ENCODE results near the gene SEL1L3.
"Not testable (repeated sequence)": the region's sequence is repeated elsewhere in the genome, so short reads cannot be mapped to it uniquely, and the experiment has no call there.

SEL1L3 gene

GRCh38 chr4:25862411-25863346, at the start of gene SEL1L3:
Gene SEL1L3 (minus strand): TSS chr4:25862988. CDS start chr4:25862836, 152 bp downstream.
- peak; percentile 51 for DNase-seq

GRCh38 chr4:25911356-25911755, 48.6 kb upstream of the SEL1L3 start:
- no peak for DNase-seq

GRCh38 chr4:25908491-25908901, 45.7 kb upstream of the SEL1L3 start:
- DNase-seq, result no peak

GRCh38 chr4:25906113-25906512, 43.3 kb upstream of the SEL1L3 start:
- not testable (repeated sequence) for DNase-seq

GRCh38 chr4:25905371-25905770, 42.6 kb upstream of the SEL1L3 start:
- DNase-seq, result no peak

GRCh38 chr4:25904748-25905082, 41.9 kb upstream of the SEL1L3 start:
- DNase-seq, result no peak

- no peak for DNase-seq
These were observed 41.3 kb upstream of the SEL1L3 start for GRCh38 chr4:25903900-25904747.

- no peak for DNase-seq
These were observed 38.2 kb upstream of the SEL1L3 start for GRCh38 chr4:25901030-25901430.

- DNase-seq, result no peak
These were observed 37.5 kb upstream of the SEL1L3 start for GRCh38 chr4:25900310-25900709.

- DNase-seq, result no peak
These were observed 34.2 kb upstream of the SEL1L3 start for GRCh38 chr4:25896776-25897539.

GRCh38 chr4:25892796-25893195, 30.0 kb upstream of the SEL1L3 start:
- DNase-seq, result no peak

GRCh38 chr4:25890571-25891485, 28.0 kb upstream of the SEL1L3 start:
- DNase-seq, result no peak

- no peak for DNase-seq
These were observed 27.1 kb upstream of the SEL1L3 start for GRCh38 chr4:25889589-25890503.

- no peak for DNase-seq
These were observed 26.0 kb upstream of the SEL1L3 start for GRCh38 chr4:25888781-25889180.

GRCh38 chr4:25884031-25884782, 21.4 kb upstream of the SEL1L3 start:
- DNase-seq, result no peak

- no peak for DNase-seq
These were observed 20.8 kb upstream of the SEL1L3 start for GRCh38 chr4:25883565-25883964.

- DNase-seq, result no peak
These were observed 19.4 kb upstream of the SEL1L3 start for GRCh38 chr4:25882226-25882625.

- no peak for DNase-seq
These were observed 18.4 kb upstream of the SEL1L3 start for GRCh38 chr4:25881193-25881592.

- no peak for DNase-seq
These were observed 17.3 kb upstream of the SEL1L3 start for GRCh38 chr4:25879991-25880651.
